ENCODE data around the gene DISP3.

- TF ChIP-seq CTCF (IDR thresholded peaks at IDR 0.05) (no peak), TCF7L2 (IDR thresholded peaks at IDR 0.05; ENCODE audit: low read depth, low read length) (no peak), POLR2AphosphoS5 (IDR thresholded peaks at IDR 0.05; ENCODE audit: low read depth, low read length) (no peak), SIN3A (IDR thresholded peaks at IDR 0.05; ENCODE audit: borderline replicate concordance, insufficient read depth, low read depth, low read length) (no peak)
These were observed 8.0 kb upstream of the DISP3 start for GRCh38 chr1:11470912-11471311.
